ENCODE results near the gene MCM5.

DNA sequence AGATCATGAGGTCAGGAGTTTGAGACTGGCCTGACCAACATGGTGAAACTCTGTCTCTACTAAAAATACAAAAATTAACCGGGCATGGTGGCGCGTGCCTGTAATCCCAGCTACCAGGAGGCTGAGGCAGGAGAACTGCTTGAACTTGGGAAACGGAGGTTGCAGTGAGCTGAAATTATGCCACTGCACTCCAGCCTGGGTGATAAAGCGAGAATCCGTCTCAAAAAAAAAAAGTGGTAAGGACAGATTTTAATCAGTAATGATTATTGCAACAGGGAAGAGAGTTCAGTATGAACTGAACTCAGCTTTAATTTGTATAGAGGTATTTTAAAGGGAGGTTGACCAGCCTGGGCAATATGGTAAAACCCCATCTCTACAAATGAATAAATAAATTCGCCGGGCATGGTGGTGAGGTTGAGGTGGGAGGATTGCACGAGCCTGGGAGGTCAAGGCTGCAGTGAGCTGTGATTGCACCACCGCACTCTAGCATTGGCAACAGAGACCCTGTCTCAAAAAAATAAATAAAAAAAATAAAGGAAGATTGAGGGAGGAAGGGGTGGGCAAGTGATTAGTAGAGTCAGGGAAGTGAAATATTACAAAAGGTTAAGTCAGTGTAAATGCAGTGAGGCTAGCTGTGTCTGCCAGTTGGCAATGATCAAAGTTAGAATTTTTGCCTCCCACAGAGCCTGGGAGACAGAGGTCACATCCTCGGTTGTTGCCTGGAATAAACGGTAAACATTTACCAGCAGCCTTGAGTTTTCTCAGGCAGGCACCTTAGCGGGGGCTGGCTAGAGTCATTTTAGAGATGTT lies 2.6 kb upstream of the MCM5 start:
- TF ChIP-seq SUZ12 (IDR thresholded peaks at IDR 0.05; ENCODE audit: extremely low read depth, insufficient read depth, insufficient read length) (no peak), YY1 (IDR thresholded peaks at IDR 0.05; ENCODE audit: insufficient read depth, insufficient read length) (no peak), ZNF274 (IDR thresholded peaks at IDR 0.05; ENCODE audit: low read depth, low read length) (no peak)
